DOHH2 (cell line): ENCODE results near the gene IFIH1.

ENCODE experiments used
- CTCF ChIP-seq: fragments of 200-600 bp; sonication (generic); IDR thresholded peaks from one replicate; pipeline ENCODE4 v1.5.1; 2014; ENCODE audit warnings: antibody characterized with exemption, mild to moderate bottlenecking, low read depth, low read length; ENCODE audit not compliant: poor library complexity, severe bottlenecking
- EZH2phosphoT487 ChIP-seq: fragments of 200-600 bp; sonication (generic); IDR thresholded peaks from 2 replicates; pipeline ENCODE4 v1.6.1; 2017; ENCODE audit warnings: borderline replicate concordance, mild to moderate bottlenecking, antibody characterized with exemption, low read length, moderate library complexity, mixed read lengths

- TF ChIP-seq CTCF (no peak), EZH2phosphoT487 (no peak)
These were observed 6.5 kb upstream of the IFIH1 start for GRCh38 chr2:162324953-162325352.
